GM21515 (cell line): Measurements from ENCODE around the gene LOXHD1.

Experiments used
- ATAC-seq: cut with Tn5 transposase; IDR thresholded peaks from one replicate; pipeline ENCODE4 v1.9.1; 2021; ENCODE audit not compliant: unreplicated experiment

The LOXHD1 gene

GRCh38 chr18:46672062-46672970 is 15.3 kb upstream of the LOXHD1 start:
- ATAC-seq, result no peak

- ATAC-seq, result no peak
Measured at GRCh38 chr18:46668694-46669093, 11.7 kb upstream of the LOXHD1 start.

- ATAC-seq, result no peak
Measured at GRCh38 chr18:46668135-46668534, 11.1 kb upstream of the LOXHD1 start.

GRCh38 chr18:46663539-46663938 is 6.5 kb upstream of the LOXHD1 start:
- ATAC-seq, result no peak

- ATAC-seq, result no peak
Measured at GRCh38 chr18:46660957-46661749, 4.1 kb upstream of the LOXHD1 start.

- ATAC-seq, result no peak
Measured at GRCh38 chr18:46659484-46659883, 2.5 kb upstream of the LOXHD1 start.

- no peak for ATAC-seq
Measured at GRCh38 chr18:46656326-46657114, 500 bp downstream of the LOXHD1 start.

- no peak for ATAC-seq
Measured at GRCh38 chr18:46652372-46652771, 4.6 kb downstream of the LOXHD1 start.

GRCh38 chr18:46650681-46651080 is 6.3 kb downstream of the LOXHD1 start:
- ATAC-seq, result no peak

- no peak for ATAC-seq
Measured at GRCh38 chr18:46649071-46649862, 7.8 kb downstream of the LOXHD1 start.

- no peak for ATAC-seq
Measured at GRCh38 chr18:46646468-46646867, 10.6 kb downstream of the LOXHD1 start.

- no peak for ATAC-seq
Measured at GRCh38 chr18:46642561-46642960, 14.5 kb downstream of the LOXHD1 start.

- no peak for ATAC-seq
Measured at GRCh38 chr18:46641917-46642316, 15.1 kb downstream of the LOXHD1 start.

- ATAC-seq, result no peak
Measured at GRCh38 chr18:46639386-46639785, 17.6 kb downstream of the LOXHD1 start.

- no peak for ATAC-seq
Measured at GRCh38 chr18:46636040-46636630, 20.9 kb downstream of the LOXHD1 start.

GRCh38 chr18:46632401-46633071 is 24.5 kb downstream of the LOXHD1 start:
- ATAC-seq, result no peak

GRCh38 chr18:46630991-46631390 is 26.0 kb downstream of the LOXHD1 start:
- no peak for ATAC-seq

GRCh38 chr18:46630160-46630559 is 26.9 kb downstream of the LOXHD1 start:
- no peak for ATAC-seq

GRCh38 chr18:46629361-46629760 is 27.7 kb downstream of the LOXHD1 start:
- no peak for ATAC-seq

- ATAC-seq, result no peak
Measured at GRCh38 chr18:46628206-46628605, 28.8 kb downstream of the LOXHD1 start.
